GM03348 (cell line): ENCODE measurements around the gene EFCAB6.

Experiments used
- DNase-seq: peaks from one replicate; pipeline ENCODE4 v3.0.0; 2012; ENCODE audit warnings: low spot score

The EFCAB6 gene

DNA sequence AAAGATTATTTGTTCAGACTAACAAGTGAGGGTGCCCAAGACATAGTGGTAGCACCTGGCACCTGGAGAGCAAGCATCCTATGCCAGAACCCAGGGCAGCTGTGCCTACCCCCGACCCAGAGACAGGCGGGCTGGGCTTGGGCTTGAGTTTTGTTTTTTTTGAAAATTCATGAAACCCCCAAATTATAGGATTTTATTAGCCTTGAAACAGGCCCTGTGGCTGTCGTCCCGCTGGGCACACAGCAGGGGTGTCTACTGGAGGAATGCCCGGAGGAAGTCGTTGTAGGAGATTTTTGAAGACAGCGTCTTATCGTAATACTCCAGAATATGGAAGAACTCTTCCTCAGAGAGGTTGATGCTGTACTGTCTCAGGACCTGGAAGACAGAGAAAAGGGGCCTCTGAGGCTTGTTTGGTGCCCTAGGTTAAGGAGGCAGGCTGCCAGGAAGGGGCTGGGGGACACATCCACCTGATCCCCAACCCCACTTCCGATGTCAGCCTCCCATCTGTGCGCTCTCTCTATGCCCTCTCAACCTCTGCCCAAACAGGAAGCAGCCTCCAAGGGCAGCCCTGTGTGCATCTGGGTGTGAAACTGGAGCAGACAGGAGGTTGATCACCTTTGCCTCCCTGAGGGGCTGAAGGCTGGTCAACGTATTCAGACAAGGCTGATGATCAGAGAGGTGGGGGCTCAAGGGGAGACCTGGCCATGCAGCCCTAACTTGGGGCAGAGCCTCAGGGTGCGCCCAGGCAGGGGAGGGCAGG is 283.3 kb downstream of the EFCAB6 start:
- DNase-seq = no peak

DNA sequence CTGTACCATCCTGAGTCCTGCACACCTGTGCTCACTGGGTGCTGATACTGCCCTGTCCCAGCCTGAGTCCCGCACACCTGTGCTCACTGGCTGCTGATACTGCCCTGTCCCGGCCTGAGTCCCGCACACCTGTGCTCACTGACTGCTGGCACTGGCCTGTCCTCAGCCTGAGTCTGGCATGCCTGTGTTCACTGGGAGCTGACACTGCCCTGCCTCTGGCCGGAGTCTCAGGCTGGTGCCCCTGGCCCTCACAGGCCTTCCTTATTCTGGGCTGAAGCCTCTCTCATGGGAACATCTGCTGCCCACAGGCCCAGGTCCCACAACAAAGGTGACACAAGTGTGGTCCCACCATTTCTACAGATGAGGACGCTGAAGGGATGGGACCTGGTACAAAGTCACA is 285.2 kb downstream of the EFCAB6 start:
- DNase-seq = no peak

DNA sequence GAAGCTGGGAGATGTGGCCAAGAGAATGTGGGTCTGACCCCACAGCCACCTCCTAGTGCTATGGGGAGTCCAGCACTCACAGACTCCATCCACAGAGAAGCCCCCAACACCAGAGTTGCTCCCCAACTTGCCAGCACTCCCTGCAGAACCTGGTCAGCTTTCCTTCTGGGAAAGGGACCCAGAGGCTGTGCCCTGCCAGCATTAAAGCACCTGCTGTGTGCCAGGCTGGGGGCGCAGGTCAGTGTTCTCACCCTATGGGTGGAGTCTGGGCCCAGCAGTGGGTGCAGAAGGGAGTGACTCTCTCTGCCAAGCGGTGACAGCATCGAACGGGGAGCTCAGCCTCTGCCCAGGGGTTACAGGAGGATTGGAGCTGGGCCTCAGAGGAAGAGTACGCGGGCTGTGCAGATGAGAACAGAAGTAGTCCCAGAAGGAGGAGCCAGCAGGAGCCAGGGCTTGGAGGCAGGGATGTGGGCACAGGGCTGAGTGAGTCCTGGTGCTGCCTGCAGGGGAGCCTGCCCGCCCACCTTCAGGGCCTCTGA is 285.9 kb downstream of the EFCAB6 start:
- no peak for DNase-seq

DNA sequence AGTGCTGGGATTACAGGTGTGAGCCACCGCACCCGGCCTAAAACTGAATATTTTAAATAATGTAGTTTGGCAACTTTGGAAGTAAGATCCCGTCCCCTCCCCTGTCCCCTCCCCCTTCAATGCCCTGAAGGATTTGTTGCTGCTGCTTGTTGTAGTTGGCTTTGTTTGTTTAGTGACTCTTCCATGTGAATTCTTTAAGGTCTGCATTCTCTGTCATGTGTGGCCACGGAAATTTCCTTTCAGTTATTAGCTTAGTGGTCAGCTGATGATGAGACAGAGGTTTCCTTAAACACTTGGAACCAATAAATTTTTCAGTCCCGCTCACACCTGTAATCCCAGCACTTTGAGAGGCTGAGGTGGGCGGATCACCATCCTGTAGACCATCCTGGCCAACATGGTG is 290.4 kb downstream of the EFCAB6 start:
- DNase-seq = no peak

GRCh38 chr22:43520632-43521039 is 291.5 kb downstream of the EFCAB6 start:
- DNase-seq = no peak

- no peak for DNase-seq
Observed at GRCh38 chr22:43516996-43517635, 295.0 kb downstream of the EFCAB6 start.

GRCh38 chr22:43516386-43516785 is 295.7 kb downstream of the EFCAB6 start:
- DNase-seq = no peak

GRCh38 chr22:43515902-43516301 is 296.2 kb downstream of the EFCAB6 start:
- no peak for DNase-seq

DNA sequence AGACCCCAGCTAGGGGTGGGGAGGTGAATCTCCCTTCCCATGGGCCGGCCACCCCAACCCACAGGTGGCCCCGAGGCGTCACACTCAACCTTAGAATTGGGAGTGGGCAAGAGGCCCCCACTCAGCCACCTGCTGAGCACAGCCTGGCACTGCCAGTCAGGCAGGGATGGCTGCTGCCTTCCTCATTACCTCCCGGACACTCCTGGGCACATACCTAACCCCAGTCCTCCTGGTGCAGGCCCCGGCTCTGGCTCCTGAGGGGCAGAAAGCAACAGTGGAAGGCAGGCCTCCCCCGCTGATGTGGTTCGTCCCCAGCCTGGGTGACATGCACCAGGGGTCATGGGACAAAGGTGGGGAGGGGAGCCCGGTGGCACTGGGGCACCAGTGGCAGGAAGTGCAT is 296.7 kb downstream of the EFCAB6 start:
- DNase-seq = no peak

DNA sequence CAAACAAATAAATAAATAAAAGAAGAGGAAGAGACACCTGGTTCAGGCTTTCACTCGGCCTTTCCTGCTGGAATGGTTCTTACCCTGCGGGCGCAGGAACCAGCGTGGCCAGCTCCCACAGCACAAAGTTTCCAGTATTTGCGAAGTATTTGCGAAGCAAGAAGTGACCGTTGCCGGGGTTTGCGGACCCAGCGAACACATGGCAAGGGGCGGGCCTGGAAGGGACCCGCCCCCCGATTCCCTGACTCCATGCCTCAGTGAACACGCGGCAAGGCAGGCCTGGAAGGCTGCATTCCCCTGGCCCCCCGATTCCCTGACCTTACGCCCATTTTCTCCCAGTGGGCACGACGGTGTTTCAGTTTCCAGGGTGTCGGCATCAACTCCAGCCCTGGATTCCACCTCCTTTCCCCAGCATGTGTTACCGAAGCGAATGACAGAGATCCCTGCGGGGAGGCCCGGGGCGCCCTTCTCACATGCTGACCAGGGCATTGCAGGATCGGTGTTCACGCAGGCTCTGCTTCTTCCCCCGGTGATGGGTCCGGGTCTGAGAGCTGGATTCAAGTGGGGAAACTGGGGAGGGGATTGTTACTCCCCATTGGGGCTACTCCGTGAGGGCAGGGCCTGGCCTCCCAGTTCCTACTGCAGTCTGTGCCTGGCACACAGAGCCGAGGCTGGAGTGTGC is 297.5 kb downstream of the EFCAB6 start:
- DNase-seq = no peak

GRCh38 chr22:43512279-43512678 is 299.8 kb downstream of the EFCAB6 start:
- DNase-seq = no peak

DNA sequence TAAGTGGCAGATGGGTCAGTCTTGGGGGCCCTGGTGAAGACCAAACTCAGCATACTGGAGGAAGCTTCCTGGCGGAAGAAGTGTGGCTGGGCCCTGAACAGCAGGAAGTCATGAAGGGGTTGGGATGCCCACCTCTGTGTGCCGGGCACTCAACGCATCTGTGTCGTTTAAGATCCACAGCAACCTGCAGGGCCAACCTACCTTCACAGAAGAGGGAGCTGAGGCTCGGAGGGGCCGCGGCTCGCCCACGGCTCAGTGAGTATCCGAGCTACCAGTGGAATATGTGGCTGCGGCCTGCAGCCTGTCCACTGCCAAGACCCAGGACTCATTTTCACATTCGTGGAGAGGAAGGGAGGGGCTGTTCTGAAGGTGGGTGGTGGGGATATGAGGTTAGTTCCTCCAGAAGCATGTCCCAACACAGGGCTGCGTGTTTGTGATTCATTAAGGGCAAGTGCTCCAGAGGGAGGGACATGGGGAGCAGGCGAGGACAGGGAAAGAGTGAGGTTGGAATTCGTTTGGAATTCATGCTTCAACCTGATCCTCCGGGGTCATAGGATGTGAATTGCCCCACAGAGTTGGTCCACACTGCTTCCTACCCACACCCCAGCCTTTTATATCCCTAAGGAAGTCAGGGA is 300.7 kb downstream of the EFCAB6 start:
- DNase-seq = no peak

GRCh38 chr22:43510281-43511070 is 301.6 kb downstream of the EFCAB6 start:
- no peak for DNase-seq

- no peak for DNase-seq
Observed at GRCh38 chr22:43509337-43509736, 302.8 kb downstream of the EFCAB6 start.

GRCh38 chr22:43508489-43508888 is 303.6 kb downstream of the EFCAB6 start:
- DNase-seq = no peak

GRCh38 chr22:43507235-43507634 is 304.9 kb downstream of the EFCAB6 start:
- DNase-seq = no peak

GRCh38 chr22:43506487-43506886 is 305.6 kb downstream of the EFCAB6 start:
- no peak for DNase-seq

DNA sequence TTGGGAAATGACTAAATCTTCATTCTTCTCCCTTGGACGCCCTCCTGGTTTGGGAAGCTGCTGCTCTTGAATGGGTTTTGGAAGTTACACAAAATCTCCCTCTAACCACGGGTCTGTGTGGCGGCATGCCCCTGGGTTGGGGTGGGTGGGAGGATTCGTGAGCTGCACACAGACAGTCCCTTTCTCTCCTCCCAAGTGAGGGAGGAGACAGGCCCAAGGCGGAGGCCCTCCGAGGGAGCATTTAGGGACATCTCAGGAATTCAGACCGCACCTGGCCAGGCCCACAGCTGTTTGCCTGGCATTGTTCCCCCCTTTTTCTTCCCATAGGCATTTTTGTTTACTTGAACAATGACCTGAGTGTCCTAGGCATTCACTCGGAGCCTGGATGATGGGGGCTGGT is 306.2 kb downstream of the EFCAB6 start:
- no peak for DNase-seq

GRCh38 chr22:43505423-43505822 is 306.7 kb downstream of the EFCAB6 start:
- no peak for DNase-seq

- DNase-seq = no peak
Observed at GRCh38 chr22:43504666-43505261, 307.3 kb downstream of the EFCAB6 start.

GRCh38 chr22:43504068-43504467 is 308.0 kb downstream of the EFCAB6 start:
- DNase-seq = no peak
